ENCODE results near the gene ARSD. TPM values are rescaled to one million over a fixed set of nuclear protein-coding genes. Genes with fewer than 3 reads are reported as not detected.

ARSD gene
- total RNA-seq, 4 donors from 2014 or later: 39.1 to 66.3 (median 53.0) TPM

DNA sequence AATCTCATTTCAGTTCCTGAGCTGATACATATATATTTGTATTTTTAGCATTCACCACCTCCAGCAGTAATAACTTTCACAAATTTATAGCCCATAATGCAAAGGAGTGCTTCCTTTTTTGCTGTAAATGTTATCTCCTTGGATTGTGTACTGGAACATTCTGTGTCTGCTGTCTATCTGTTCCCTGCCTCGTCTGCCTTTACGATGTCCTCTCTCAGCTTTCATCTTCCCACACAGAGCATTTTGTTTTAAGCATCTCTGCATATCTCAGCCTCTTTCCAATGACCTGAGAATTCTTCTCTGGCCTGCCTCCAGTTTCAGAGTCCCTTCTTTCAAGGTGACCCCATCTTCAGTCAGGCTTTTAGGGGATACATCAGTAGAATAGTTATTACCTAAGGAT, 57.3 kb downstream of the ARSD start:
- 80 to 91% methylated on average over 2 of the region's 2 CpGs for WGBS, 2 donors
- Histone ChIP-seq H3K4me3 (replicated peaks in 1 of 3) (no peak overlapping the region), H3K4me1 (no peaks in the 10 kb centered on the region), H3K27me3 (no peaks in the 10 kb centered on the region), H3K9me3 (no peaks in the 10 kb centered on the region), H3K36me3 (no peaks in the 10 kb centered on the region), H3K27ac (no peak overlapping the region)
- no peak for TF ChIP-seq POLR2A (IDR thresholded peaks at IDR 0.05)
- TF ChIP-seq, protein P1, sequence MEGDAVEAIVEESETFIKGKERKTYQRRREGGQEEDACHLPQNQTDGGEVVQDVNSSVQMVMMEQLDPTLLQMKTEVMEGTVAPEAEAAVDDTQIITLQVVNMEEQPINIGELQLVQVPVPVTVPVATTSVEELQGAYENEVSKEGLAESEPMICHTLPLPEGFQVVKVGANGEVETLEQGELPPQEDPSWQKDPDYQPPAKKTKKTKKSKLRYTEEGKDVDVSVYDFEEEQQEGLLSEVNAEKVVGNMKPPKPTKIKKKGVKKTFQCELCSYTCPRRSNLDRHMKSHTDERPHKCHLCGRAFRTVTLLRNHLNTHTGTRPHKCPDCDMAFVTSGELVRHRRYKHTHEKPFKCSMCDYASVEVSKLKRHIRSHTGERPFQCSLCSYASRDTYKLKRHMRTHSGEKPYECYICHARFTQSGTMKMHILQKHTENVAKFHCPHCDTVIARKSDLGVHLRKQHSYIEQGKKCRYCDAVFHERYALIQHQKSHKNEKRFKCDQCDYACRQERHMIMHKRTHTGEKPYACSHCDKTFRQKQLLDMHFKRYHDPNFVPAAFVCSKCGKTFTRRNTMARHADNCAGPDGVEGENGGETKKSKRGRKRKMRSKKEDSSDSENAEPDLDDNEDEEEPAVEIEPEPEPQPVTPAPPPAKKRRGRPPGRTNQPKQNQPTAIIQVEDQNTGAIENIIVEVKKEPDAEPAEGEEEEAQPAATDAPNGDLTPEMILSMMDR (IDR thresholded peaks at IDR 0.05): no peak
- no peak for DNase-seq
- intact Hi-C loops (cut with DNase I): no loop called here

DNA sequence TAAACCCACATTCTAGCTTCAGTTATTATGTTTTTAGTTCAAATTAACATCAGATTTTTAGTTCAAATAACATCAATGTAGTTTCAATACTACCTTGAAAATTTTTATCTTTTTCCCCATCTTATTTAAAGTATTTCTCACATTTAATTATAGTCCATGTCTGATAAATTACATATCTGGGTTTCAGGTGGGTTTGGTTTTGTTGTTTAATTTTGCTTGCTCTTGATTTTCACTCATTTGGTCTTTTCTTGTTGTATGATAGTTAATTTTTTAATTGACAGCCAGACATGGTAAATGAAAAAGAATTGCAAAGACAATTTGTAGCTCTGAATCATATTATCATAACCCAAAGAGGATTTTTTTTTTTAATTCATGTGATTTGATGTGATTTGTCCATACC, 58.5 kb downstream of the ARSD start:
- Histone ChIP-seq H3K9me3 (no peaks in the 10 kb centered on the region), H3K4me1 (no peaks in the 10 kb centered on the region), H3K27me3 (no peaks in the 10 kb centered on the region), H3K4me3 (replicated peaks in 1 of 3) (no peak overlapping the region), H3K27ac (no peak overlapping the region), H3K36me3 (no peaks in the 10 kb centered on the region)
- DNase-seq: no peak
- intact Hi-C loops (cut with DNase I): no loop called here
- TF ChIP-seq, protein P1 (IDR thresholded peaks at IDR 0.05): no peak
- no peak for TF ChIP-seq POLR2A (IDR thresholded peaks at IDR 0.05)

DNA sequence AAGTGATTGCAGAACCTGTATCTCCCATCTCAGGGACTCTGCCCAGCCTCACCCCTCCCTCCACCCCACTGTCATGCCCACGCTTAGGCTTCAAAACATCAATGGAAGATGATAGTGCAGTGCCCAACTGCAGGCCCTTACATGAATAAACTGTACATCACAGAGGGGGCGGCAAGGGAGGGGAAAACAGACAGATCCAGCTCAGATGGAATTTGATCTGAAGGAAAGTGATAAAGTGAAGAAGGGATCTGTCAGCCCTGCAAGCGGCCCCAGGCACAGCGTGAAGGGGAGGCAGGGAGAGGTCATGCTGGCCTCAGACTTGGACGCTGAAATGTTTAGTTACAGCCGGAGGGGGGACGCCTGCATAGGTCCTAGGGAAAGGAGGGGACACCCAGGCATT, 61.9 kb downstream of the ARSD start:
- H3K4me3 ChIP-seq (replicated peaks in 1 of 3): no peak overlapping the region
- 78 to 89% methylated on average over 6 of the region's 7 CpGs for WGBS, 2 donors
- no peak for DNase-seq

DNA sequence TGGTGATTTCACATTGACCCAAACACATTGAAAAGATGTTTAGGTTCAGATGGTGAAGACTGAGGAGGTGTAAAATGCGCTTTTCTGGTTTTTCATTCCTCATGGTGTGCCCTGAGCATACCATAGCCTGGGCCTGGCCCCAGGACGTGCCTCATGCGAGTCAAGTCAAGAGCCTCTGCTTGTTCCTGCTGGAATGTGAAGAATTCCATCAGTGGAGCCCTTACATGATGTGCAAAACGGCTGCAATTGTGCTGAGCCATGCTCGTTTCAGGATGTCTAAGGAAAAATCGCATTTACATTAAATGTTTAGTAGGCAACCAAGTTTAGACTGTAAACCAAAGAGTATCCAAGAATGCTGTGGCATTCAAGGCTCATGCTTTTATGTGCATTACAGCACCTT, 65.5 kb downstream of the ARSD start:
- TF ChIP-seq, protein P1 (IDR thresholded peaks at IDR 0.05): no peak
- TF ChIP-seq POLR2A (IDR thresholded peaks at IDR 0.05): no peak
- no peak overlapping the region for H3K4me3 ChIP-seq (replicated peaks in 1 of 3)
- no peaks in the 10 kb centered on the region for H3K9me3 ChIP-seq
- H3K27ac ChIP-seq: no peak overlapping the region
- 37 to 57% methylated on average over 6 of the region's 6 CpGs for WGBS, 2 donors
- intact Hi-C loops (cut with DNase I): no loop called here
- H3K4me1 ChIP-seq: no peaks in the 10 kb centered on the region
- DNase-seq: peak in 1 of 2 donors; percentile 13
- H3K27me3 ChIP-seq: no peaks in the 10 kb centered on the region
- H3K36me3 ChIP-seq: no peaks in the 10 kb centered on the region

More for the DNA sequence above, 61.9 kb downstream of the ARSD start:
- Histone ChIP-seq H3K9me3 (no peaks in the 10 kb centered on the region), H3K27ac (no peak overlapping the region), H3K36me3 (no peaks in the 10 kb centered on the region), H3K4me1 (no peaks in the 10 kb centered on the region), H3K27me3 (no peaks in the 10 kb centered on the region)
- intact Hi-C loops (cut with DNase I): no loop called here
- TF ChIP-seq, protein P1 (IDR thresholded peaks at IDR 0.05): no peak
- no peak for TF ChIP-seq POLR2A (IDR thresholded peaks at IDR 0.05)

DNA sequence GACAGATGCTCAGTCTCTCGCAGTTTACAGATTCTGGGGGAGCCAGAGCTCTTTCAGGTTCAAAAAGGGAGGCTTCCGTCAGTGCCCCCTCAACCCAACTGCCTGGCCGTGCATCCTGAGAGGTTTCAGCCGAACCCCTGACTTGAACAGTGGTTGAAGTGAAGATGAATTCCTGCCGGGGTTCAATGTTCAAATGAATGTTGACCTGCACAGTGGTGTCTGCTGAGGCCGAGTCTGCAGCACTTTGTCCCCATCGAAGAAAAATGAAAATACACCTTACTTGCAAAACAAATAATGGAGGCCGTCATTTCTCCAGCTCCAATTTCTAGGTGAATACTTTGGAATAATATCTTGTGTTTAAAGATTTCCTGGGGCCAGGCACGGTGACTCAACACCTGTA, 66.7 kb downstream of the ARSD start:
- Histone ChIP-seq H3K9me3 (no peaks in the 10 kb centered on the region), H3K27ac (no peak overlapping the region), H3K36me3 (no peaks in the 10 kb centered on the region), H3K4me3 (replicated peaks in 1 of 3) (no peak overlapping the region), H3K27me3 (no peaks in the 10 kb centered on the region), H3K4me1 (no peaks in the 10 kb centered on the region)
- intact Hi-C loops (cut with DNase I): no loop called here
- WGBS, 2 donors: 68 to 82% methylated on average over 7 to 8 of the region's 9 CpGs
- no peak for DNase-seq
- TF ChIP-seq, protein P1 (IDR thresholded peaks at IDR 0.05): no peak
- no peak for TF ChIP-seq POLR2A (IDR thresholded peaks at IDR 0.05)
